Airway epithelial cell (primary cell): ENCODE results near the gene CYP4F2. TPM values are rescaled to one million over a fixed set of nuclear protein-coding genes. Genes with fewer than 3 reads are reported as not detected.

Source experiments
- total RNA-seq: library from RNA; depleted of rRNA; stranded (reverse); fragments of >200 nt; gene quantifications from 2 replicates; pipeline ENCODE4 v1.2.3, GENCODE V29; 2015

Gene CYP4F2, protein sequence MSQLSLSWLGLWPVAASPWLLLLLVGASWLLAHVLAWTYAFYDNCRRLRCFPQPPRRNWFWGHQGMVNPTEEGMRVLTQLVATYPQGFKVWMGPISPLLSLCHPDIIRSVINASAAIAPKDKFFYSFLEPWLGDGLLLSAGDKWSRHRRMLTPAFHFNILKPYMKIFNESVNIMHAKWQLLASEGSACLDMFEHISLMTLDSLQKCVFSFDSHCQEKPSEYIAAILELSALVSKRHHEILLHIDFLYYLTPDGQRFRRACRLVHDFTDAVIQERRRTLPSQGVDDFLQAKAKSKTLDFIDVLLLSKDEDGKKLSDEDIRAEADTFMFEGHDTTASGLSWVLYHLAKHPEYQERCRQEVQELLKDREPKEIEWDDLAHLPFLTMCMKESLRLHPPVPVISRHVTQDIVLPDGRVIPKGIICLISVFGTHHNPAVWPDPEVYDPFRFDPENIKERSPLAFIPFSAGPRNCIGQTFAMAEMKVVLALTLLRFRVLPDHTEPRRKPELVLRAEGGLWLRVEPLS
- 0.14 TPM in 1 of 2 replicates, not detected in the other for total RNA-seq

DNA sequence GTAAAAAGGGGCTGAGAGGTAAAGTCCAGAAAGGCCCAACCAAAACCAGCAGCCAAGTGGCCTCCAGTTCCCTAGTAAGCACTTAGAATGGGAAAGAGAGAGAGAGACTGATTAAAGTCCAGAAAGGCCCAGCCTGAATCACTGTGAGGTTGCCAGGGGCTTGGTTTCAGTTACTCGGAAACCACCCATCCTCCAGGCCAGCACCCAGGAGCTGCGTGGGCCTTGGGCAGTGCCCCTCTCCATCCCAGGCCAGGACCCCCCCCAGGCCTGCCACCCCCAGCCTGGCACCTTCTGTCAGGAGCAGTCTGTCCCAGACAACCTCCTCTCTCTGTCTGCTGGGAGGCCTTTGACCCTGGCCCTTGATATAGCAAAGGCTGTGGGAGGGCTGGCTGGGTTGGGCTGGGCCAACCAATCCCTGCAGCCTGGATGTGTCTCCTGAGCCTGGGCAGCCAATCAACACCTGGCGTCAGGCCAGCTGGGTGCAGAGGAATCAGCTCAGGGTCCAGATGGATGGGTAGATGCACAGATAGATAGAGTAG is at the start of gene CYP4F2:
CYP4F2 (minus strand) TSS at position 337 of the 539 bp plus-strand sequence. CDS start 463 bp downstream, outside the sequence.

DNA sequence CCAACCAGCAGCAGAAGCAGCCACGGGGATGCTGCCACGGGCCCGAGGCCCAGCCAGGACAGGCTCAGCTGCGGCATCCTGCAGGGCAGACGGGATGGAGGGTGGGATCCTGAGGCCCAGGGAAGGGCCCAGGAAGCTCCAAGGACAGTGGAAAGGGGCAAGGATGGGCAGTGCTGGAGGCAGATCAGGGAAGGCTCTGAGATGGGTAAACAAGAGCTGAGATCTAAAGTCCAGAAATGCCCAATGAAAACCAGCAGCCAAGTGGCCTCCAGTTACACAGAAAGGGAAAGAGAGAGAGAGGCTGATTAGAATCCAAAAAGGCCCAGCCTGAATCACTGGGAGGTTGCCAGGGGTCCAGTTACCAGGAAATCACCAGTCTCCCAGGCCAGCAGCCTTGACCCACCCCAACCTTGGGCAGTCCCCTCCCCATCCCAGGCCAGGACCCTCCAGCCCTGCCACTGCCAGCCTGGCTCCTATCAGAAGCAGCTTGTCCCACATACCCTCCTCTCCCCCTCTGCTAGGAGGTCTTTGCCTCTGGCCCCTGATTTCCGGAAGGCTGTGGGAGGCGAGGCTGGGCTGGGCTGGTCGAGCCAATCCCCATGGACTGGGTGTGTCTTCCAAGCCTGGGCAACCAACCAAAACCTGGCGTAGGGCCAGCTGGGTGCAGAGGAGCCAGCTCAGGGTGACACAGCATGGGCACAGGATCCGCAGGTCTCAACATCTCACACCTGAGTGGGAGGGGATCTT is 36.6 kb upstream of the CYP4F2 start, which contains the start of gene CYP4F11:
CYP4F11 (minus strand) TSS at position 198 of the 747 bp plus-strand sequence; CDS start at position 77, 121 bp downstream.

Other genes starting within 250 kb of the CYP4F2 start
- gene CYP4F12, start 225.0 kb downstream of the CYP4F2 start, total RNA-seq = 0.49 and 0.65 TPM in 2 replicates
- gene OR10H2, start 170.1 kb downstream of the CYP4F2 start, total RNA-seq = not detected in 2 replicates
- gene OR10H3, start 160.1 kb downstream of the CYP4F2 start, total RNA-seq = not detected in 2 replicates
- gene OR10H5, start 110.4 kb downstream of the CYP4F2 start, total RNA-seq = not detected in 2 replicates
- 0.21 TPM in 1 of 2 replicates, not detected in the other for gene OR10H1, start 82.4 kb downstream of the CYP4F2 start, total RNA-seq
- not detected in 2 replicates for gene CYP4F11, start 36.5 kb upstream of the CYP4F2 start, total RNA-seq
- not detected in 2 replicates for gene OR10H4, start 50.9 kb upstream of the CYP4F2 start, total RNA-seq
- gene TPM4, start 178.4 kb upstream of the CYP4F2 start, total RNA-seq = 476 and 560 TPM in 2 replicates
- 55.9 and 68.3 TPM in 2 replicates for gene RAB8A, start 213.8 kb upstream of the CYP4F2 start, total RNA-seq
- gene HSH2D, start 245.6 kb upstream of the CYP4F2 start, total RNA-seq = 0.85 TPM in 1 of 2 replicates, not detected in the other